ENCODE data around the gene KLHDC2.
A peak's percentile ranks its signal among the peaks of the same experiment; 100 is the strongest.

Gene KLHDC2

GRCh38 chr14:49768301-49769121, 558 bp downstream of the KLHDC2 start (continued):
- TF ChIP-seq ZNF274 (IDR thresholded peaks at IDR 0.05; ENCODE audit: low read length) (no peak), ZNF274 (tag by site-specific recombination; IDR thresholded peaks at IDR 0.05; ENCODE audit: borderline replicate concordance) (no peak), ZNF707 (tag by site-specific recombination; IDR thresholded peaks at IDR 0.05) (no peak), YY1 (tag by site-specific recombination; IDR thresholded peaks at IDR 0.05) (peak; percentile 76; the same call in 1 of the 2 replicates), ZNF112 (tag by site-specific recombination; IDR thresholded peaks at IDR 0.05) (no peak), SP2 (tag by site-specific recombination; IDR thresholded peaks at IDR 0.05) (peak; percentile 84), ZNF311 (tag by site-specific recombination; IDR thresholded peaks at IDR 0.05; ENCODE audit: borderline replicate concordance) (no peak), ZNF214 (tag by site-specific recombination; IDR thresholded peaks at IDR 0.05; ENCODE audit: borderline replicate concordance) (no peak), ZBTB8A (tag by site-specific recombination; IDR thresholded peaks at IDR 0.05) (peak; percentile 76)

DNA sequence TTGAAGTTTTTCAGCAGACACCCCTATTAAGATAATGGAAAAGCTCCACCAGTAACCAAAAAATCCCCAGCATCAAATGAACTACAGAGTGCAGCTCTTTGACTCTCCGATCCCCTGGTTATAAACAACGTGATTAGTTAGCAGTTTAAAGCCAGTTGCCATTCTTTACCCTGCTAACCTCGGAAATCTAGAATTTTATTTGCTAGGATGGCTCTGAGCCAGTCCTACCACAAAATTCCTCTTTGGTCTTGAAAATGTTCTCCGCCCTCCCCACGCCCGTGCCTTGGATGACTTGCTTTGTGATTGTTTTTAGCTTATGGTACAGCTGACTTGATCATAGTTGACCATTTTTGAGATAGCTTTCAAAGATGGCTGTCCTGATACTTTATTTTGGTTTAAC, 1.2 kb downstream of the KLHDC2 start:
- peaks cover 18% of the 10 kb centered on the region for H3K4me1 ChIP-seq (ENCODE audit: control insufficient read depth, insufficient read depth, low read length)
- peak overlapping the region; percentile 99 for H3K4me3 ChIP-seq (ENCODE audit: low read depth, low read length)
- CTCF ChIA-PET = interaction anchor here (0.6 to 4.0 kb wide), 4 partner anchors 42 to 135 kb away, joined by 4 to 16 read pairs (median 4); partner anchors contain the start of gene DNAAF2
- TF ChIP-seq, protein P1, sequence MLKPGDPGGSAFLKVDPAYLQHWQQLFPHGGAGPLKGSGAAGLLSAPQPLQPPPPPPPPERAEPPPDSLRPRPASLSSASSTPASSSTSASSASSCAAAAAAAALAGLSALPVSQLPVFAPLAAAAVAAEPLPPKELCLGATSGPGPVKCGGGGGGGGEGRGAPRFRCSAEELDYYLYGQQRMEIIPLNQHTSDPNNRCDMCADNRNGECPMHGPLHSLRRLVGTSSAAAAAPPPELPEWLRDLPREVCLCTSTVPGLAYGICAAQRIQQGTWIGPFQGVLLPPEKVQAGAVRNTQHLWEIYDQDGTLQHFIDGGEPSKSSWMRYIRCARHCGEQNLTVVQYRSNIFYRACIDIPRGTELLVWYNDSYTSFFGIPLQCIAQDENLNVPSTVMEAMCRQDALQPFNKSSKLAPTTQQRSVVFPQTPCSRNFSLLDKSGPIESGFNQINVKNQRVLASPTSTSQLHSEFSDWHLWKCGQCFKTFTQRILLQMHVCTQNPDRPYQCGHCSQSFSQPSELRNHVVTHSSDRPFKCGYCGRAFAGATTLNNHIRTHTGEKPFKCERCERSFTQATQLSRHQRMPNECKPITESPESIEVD (tag by site-specific recombination; IDR thresholded peaks at IDR 0.05) = peak; percentile 49
- no peak for TF ChIP-seq ZNF211 (tag by site-specific recombination; IDR thresholded peaks at IDR 0.05; ENCODE audit: low read depth)
- H3K36me3 ChIP-seq (ENCODE audit: control insufficient read depth in 2 of 2, insufficient read depth in 1 of 2, low read length in 2 of 2) = peaks cover 9 to 12% of the 10 kb centered on the region in 2 experiments; a peak in 2 of 3 replicates
- peak overlapping the region; percentile 98; the same call in 1 of the 2 replicates for H3K27ac ChIP-seq (ENCODE audit: extremely low read depth, low read depth, low read length)
- POLR2A ChIA-PET = interaction anchor here (1.0 to 3.9 kb wide), 8 partner anchors 12 to 170 kb away, joined by 3 to 22 read pairs (median 4); partner anchors contain the start of genes DNAAF2, LRR1, MGAT2 and POLE2
- no peaks in the 10 kb centered on the region for H3K9me3 ChIP-seq (ENCODE audit: control insufficient read depth, insufficient read depth, low read depth, low read length)

DNA sequence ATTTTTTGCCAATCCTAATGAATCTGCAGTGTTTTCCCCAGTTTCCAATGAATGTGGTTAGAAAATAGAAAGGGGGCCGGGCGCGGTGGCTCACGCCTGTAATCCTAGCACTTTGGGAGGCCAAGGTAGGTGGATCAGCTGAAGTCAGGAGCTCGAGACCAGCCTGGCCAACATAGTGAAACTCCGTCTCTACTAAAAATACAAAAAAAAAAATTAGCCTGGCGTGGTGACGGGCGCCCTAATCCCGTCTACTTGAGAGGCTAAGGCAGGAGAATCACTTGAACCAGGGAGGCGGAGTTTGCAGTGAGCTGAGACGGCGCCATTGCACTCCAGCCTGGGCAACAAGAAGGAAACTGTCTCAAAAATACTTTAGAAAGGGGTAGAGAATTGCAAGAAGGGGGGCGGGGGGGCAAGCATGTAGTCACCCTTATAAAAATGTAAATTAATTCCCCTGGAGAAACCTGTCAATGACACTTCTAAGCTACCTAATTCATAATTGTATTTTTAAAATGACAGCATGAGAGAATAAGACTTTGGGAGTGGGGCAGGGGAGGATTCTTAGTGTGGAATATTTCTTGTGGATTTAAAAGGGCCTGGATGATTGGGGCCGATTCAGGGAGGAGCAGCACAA, 1.7 kb downstream of the KLHDC2 start:
- Histone ChIP-seq H3K9me3 (ENCODE audit: control insufficient read depth, insufficient read depth, low read depth, low read length) (no peaks in the 10 kb centered on the region), H3K4me3 (ENCODE audit: low read depth, low read length) (peak overlapping the region; percentile 99), H3K4me1 (ENCODE audit: control insufficient read depth, insufficient read depth, low read length) (peaks cover 18% of the 10 kb centered on the region), H3K27ac (ENCODE audit: extremely low read depth, low read depth, low read length) (peak overlapping the region; percentile 98), H3K36me3 (ENCODE audit: control insufficient read depth in 2 of 2, insufficient read depth in 1 of 2, low read length in 2 of 2) (peaks cover 15% of the 10 kb centered on the region in 2 experiments)
- ChIA-PET POLR2A (interaction anchor here (1.0 to 3.9 kb wide), 7 partner anchors 12 to 149 kb away, joined by 3 to 22 read pairs (median 4); partner anchors contain the start of genes DNAAF2, MGAT2 and RPL36AL), CTCF (interaction anchor here (0.6 to 4.0 kb wide), 4 partner anchors 42 to 135 kb away, joined by 4 to 16 read pairs (median 4); partner anchors contain the start of gene DNAAF2)
- no peak for TF ChIP-seq ZNF175 (tag by site-specific recombination; IDR thresholded peaks at IDR 0.05)
- peak; percentile 49 for TF ChIP-seq PRDM10 (tag by site-specific recombination; IDR thresholded peaks at IDR 0.05)
- TF ChIP-seq KLF10 (tag by site-specific recombination; IDR thresholded peaks at IDR 0.05) = no peak
- peak; percentile 44; the same call in 1 of the 2 replicates for TF ChIP-seq PRDM1 (tag by site-specific recombination; IDR thresholded peaks at IDR 0.05)
- no peak for TF ChIP-seq ZNF184 (tag by site-specific recombination; IDR thresholded peaks at IDR 0.05)
- 0 out of 2 replicates have a peak, but pooled peaks have one; percentile 13 for TF ChIP-seq ZBTB8A (tag by site-specific recombination; IDR thresholded peaks at IDR 0.05)
- peak; percentile 45 for TF ChIP-seq ZBTB20 (tag by site-specific recombination; IDR thresholded peaks at IDR 0.05)
- TF ChIP-seq, protein P2, sequence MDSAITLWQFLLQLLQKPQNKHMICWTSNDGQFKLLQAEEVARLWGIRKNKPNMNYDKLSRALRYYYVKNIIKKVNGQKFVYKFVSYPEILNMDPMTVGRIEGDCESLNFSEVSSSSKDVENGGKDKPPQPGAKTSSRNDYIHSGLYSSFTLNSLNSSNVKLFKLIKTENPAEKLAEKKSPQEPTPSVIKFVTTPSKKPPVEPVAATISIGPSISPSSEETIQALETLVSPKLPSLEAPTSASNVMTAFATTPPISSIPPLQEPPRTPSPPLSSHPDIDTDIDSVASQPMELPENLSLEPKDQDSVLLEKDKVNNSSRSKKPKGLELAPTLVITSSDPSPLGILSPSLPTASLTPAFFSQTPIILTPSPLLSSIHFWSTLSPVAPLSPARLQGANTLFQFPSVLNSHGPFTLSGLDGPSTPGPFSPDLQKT (IDR thresholded peaks at IDR 0.05; ENCODE audit: borderline replicate concordance, low read depth, low read length) = no peak
- no peak for TF ChIP-seq ZSCAN4 (tag by site-specific recombination; IDR thresholded peaks at IDR 0.05)
- peak; percentile 70; the same call in 1 of the 2 replicates for TF ChIP-seq ZNF335 (tag by site-specific recombination; conservative IDR thresholded peaks at IDR 0.05)
- TF ChIP-seq SP2 (tag by site-specific recombination; IDR thresholded peaks at IDR 0.05) = peak; percentile 33; the same call in 1 of the 2 replicates
- peak; percentile 70; the same call in 1 of the 2 replicates for TF ChIP-seq ZNF394 (tag by site-specific recombination; IDR thresholded peaks at IDR 0.05; ENCODE audit: borderline replicate concordance)
